Endodermal cell (in vitro differentiated cells): Measurements from ENCODE around the gene RAB14. TPM values are rescaled to one million over a fixed set of nuclear protein-coding genes. Genes with fewer than 3 reads are reported as not detected.
"Not testable (repeated sequence)": the region's sequence is repeated elsewhere in the genome, so short reads cannot be mapped to it uniquely, and the experiment has no call there.

Experiments used
- DNase-seq: peaks from one replicate; pipeline ENCODE4 v3.0.0-alpha.2; 2017
- H3K27ac ChIP-seq: 2 replicates; pipeline ENCODE4 v1.5.1; 2013; ENCODE audit warnings: mild to moderate bottlenecking, low read depth, low read length, moderate library complexity
- H3K27me3 ChIP-seq: 2 replicates; pipeline ENCODE4 v1.6.1; 2013; ENCODE audit warnings: mild to moderate bottlenecking, low read length, moderate library complexity; ENCODE audit not compliant: insufficient read depth, control insufficient read depth, poor library complexity, severe bottlenecking
- H3K36me3 ChIP-seq: 2 replicates; pipeline ENCODE4 v1.7.0; 2013; ENCODE audit warnings: mild to moderate bottlenecking, low read length, moderate library complexity; ENCODE audit not compliant: control insufficient read depth, insufficient read depth
- H3K4me1 ChIP-seq: one replicate; pipeline ENCODE4 v1.7.0; 2013; ENCODE audit warnings: low read length; ENCODE audit not compliant: control insufficient read depth, insufficient read depth
- H3K4me3 ChIP-seq: 2 replicates; pipeline ENCODE4 v1.5.1; 2013; ENCODE audit warnings: mild to moderate bottlenecking, low read length, moderate library complexity
- H3K9ac ChIP-seq: 2 replicates; pipeline ENCODE4 v1.6.1; 2013; ENCODE audit warnings: mild to moderate bottlenecking, low read length, moderate library complexity; ENCODE audit not compliant: poor library complexity, severe bottlenecking; ENCODE audit errors: extremely low read depth
- H3K9me3 ChIP-seq: 2 replicates; pipeline ENCODE4 v1.6.1; 2013; ENCODE audit warnings: mild to moderate bottlenecking, low read length, moderate library complexity; ENCODE audit not compliant: control insufficient read depth
- H3K27ac Mint-ChIP-seq: 2 replicates; pipeline ENCODE4 v1.8.0; 2020; ENCODE audit warnings: mixed read lengths
- H3K27me3 Mint-ChIP-seq: 2 replicates; pipeline ENCODE4 v1.8.0; 2021; ENCODE audit warnings: mild to moderate bottlenecking, mixed read lengths; ENCODE audit not compliant: insufficient read depth
- H3K36me3 Mint-ChIP-seq: 2 replicates; pipeline ENCODE4 v1.8.0; 2020; ENCODE audit warnings: low read depth, mixed read lengths
- H3K4me1 Mint-ChIP-seq: 2 replicates; pipeline ENCODE4 v1.8.0; 2020; ENCODE audit warnings: mixed read lengths
- H3K4me3 Mint-ChIP-seq: 2 replicates; pipeline ENCODE4 v1.8.0; 2020; ENCODE audit warnings: mild to moderate bottlenecking, moderate library complexity, mixed read lengths
- H3K9me3 Mint-ChIP-seq: 2 replicates; pipeline ENCODE4 v1.8.0; 2020; ENCODE audit warnings: mild to moderate bottlenecking, mixed read lengths
- WGBS, 2 experiments: methylation state at CpG; one replicate each; pipeline versions ENCODE4 v1.1.5 to v1.1.7; 2013; ENCODE audit warnings: missing lambda C conversion rate in 2 of 2, mixed read lengths in 1 of 2; ENCODE audit not compliant: insufficient coverage in 1 of 2, insufficient read length in 1 of 2; 5-methylcytosine and 5-hydroxymethylcytosine counted together
- total RNA-seq, 2 donors: library from RNA; stranded (reverse); fragmentation: NEBNext Ultra II Directional in 1 of 2; extraction: Animal tissue kit (Norgen Biotek cat#: 25700) in 1 of 2; gene quantifications; 2 replicates in 1 of 2; 3 replicates in 1 of 2; pipeline ENCODE4 v1.2.1, GENCODE V29; 2021
- TF ChIP-seq, protein P1 (sequence below): fragments of 200-600 bp; sonication (generic); conservative IDR thresholded peaks from 2 replicates; pipeline ENCODE4 v1.5.0; 2021; ENCODE audit warnings: antibody characterized with exemption, mild to moderate bottlenecking

Gene RAB14
- total RNA-seq, 2 donors from 2014 or later = 35.9 to 40.7 TPM

DNA sequence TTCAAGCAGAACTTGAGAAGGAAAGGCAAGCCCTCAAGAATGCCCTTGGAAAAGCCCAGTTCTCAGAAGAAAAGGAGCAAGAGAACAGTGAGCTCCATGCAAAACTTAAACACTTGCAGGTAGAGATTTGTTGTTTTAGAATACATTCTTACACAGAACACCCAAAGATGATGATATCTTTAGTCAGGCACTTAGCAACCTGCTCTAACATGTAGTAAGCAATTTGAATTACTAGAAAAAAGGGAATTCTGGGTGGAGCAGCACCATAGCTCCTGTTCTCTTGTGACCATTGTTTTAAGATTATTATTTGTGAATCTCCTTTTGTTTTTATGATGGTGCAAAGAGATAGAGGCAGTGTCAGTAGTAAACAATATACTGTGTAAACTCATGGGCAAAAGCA lies 63.1 kb downstream of the RAB14 start:
- no peaks in the 10 kb centered on the region for H3K27me3 Mint-ChIP-seq
- H3K27ac ChIP-seq = no peak overlapping the region
- H3K9me3 ChIP-seq = no peaks in the 10 kb centered on the region
- H3K27me3 ChIP-seq = no peaks in the 10 kb centered on the region
- H3K9me3 Mint-ChIP-seq = no peaks in the 10 kb centered on the region
- peaks cover 15% of the 10 kb centered on the region for H3K4me1 Mint-ChIP-seq
- no peak for DNase-seq
- no peaks in the 10 kb centered on the region for H3K4me1 ChIP-seq
- TF ChIP-seq, protein P1, sequence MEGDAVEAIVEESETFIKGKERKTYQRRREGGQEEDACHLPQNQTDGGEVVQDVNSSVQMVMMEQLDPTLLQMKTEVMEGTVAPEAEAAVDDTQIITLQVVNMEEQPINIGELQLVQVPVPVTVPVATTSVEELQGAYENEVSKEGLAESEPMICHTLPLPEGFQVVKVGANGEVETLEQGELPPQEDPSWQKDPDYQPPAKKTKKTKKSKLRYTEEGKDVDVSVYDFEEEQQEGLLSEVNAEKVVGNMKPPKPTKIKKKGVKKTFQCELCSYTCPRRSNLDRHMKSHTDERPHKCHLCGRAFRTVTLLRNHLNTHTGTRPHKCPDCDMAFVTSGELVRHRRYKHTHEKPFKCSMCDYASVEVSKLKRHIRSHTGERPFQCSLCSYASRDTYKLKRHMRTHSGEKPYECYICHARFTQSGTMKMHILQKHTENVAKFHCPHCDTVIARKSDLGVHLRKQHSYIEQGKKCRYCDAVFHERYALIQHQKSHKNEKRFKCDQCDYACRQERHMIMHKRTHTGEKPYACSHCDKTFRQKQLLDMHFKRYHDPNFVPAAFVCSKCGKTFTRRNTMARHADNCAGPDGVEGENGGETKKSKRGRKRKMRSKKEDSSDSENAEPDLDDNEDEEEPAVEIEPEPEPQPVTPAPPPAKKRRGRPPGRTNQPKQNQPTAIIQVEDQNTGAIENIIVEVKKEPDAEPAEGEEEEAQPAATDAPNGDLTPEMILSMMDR = no peak
- no peak overlapping the region for H3K4me3 ChIP-seq
- H3K36me3 ChIP-seq = peaks cover 38% of the 10 kb centered on the region
- no peak overlapping the region for H3K4me3 Mint-ChIP-seq
- H3K9ac ChIP-seq = no peak overlapping the region
- no peak overlapping the region for H3K27ac Mint-ChIP-seq
- peaks cover 29% of the 10 kb centered on the region for H3K36me3 Mint-ChIP-seq

DNA sequence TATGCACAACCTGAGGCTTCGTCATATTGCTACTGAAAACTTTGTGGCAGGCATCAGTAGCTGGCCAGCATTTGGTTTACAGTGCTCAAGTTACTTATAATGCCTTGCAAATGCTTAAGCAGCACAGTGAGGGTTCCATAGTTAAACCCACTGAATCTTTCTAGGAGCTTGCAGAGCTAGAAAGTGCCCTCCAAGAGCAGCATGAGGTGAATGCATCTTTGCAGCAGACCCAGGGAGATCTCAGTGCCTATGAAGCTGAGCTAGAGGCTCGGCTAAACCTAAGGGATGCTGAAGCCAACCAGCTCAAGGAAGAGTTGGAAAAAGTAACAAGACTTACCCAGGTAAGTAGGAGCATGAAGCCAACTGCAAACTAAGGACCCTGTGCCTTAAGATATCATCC lies 66.0 kb downstream of the RAB14 start:
- H3K36me3 ChIP-seq = peaks cover 14% of the 10 kb centered on the region
- no peak overlapping the region for H3K9ac ChIP-seq
- TF ChIP-seq, protein P1 = no peak
- Mint-ChIP-seq H3K27me3 (no peaks in the 10 kb centered on the region), H3K27ac (no peak overlapping the region), H3K4me3 (no peak overlapping the region), H3K9me3 (no peaks in the 10 kb centered on the region), H3K4me1 (peaks cover 14% of the 10 kb centered on the region), H3K36me3 (peaks cover 26% of the 10 kb centered on the region)
- peaks cover 6% of the 10 kb centered on the region for H3K4me1 ChIP-seq
- no peaks in the 10 kb centered on the region for H3K9me3 ChIP-seq
- no peak overlapping the region for H3K27ac ChIP-seq
- no peak for DNase-seq
- no peak overlapping the region for H3K4me3 ChIP-seq
- H3K27me3 ChIP-seq = no peaks in the 10 kb centered on the region
- 90 to 93% methylated on average over 1 to 2 of the region's 2 CpGs for WGBS, 2 experiments

DNA sequence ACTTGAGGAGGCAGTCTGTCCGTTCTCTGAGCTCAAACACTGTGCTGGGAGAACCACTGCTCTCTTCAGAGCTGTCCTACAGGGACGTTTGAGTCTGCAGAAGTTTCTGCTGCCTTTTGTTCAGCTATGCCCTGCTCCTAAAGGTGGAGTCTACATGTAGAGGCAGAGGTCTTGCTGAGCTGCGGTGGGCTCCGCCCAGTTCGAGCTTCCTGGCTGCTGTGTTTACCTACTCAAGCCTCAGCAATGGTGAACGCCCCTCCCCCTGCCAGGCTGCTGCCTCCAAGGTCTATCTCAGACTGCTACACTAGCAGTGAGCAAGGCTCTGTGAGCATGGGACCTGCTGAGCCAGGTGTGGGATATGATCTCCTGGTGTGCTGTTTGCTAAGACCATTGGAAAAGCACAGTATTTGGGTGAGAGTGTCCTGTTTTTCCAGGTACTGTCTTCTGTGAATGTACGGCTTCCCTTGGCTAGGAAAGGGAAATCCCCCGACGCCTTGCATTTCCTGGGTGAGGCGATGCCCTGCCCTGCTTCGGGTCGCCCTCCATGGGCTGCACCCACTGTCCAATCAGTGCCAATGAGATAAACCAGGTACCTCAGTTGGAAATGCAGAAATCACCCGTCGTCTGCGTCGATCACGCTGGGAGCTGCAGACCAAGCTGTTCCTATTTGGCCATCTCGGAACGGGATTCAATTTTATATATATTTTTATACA lies 68.4 kb downstream of the RAB14 start:
- TF ChIP-seq, protein P1 = no peak
- peak; percentile 84 for DNase-seq
- H3K4me1 ChIP-seq = peaks cover 6% of the 10 kb centered on the region
- H3K27ac ChIP-seq = no peak overlapping the region
- H3K27ac Mint-ChIP-seq = no peak overlapping the region
- no peak overlapping the region for H3K9ac ChIP-seq
- no peak overlapping the region for H3K4me3 Mint-ChIP-seq
- H3K36me3 Mint-ChIP-seq = peaks cover 42% of the 10 kb centered on the region
- peaks cover 5% of the 10 kb centered on the region for H3K4me1 Mint-ChIP-seq
- peaks cover 3% of the 10 kb centered on the region for H3K36me3 ChIP-seq
- 81 to 89% methylated on average over 15 to 17 of the region's 19 CpGs for WGBS, 2 experiments
- peaks cover 12% of the 10 kb centered on the region for H3K9me3 Mint-ChIP-seq
- H3K9me3 ChIP-seq = no peaks in the 10 kb centered on the region
- no peak overlapping the region for H3K4me3 ChIP-seq
- H3K27me3 Mint-ChIP-seq = no peaks in the 10 kb centered on the region
- H3K27me3 ChIP-seq = no peaks in the 10 kb centered on the region

DNA sequence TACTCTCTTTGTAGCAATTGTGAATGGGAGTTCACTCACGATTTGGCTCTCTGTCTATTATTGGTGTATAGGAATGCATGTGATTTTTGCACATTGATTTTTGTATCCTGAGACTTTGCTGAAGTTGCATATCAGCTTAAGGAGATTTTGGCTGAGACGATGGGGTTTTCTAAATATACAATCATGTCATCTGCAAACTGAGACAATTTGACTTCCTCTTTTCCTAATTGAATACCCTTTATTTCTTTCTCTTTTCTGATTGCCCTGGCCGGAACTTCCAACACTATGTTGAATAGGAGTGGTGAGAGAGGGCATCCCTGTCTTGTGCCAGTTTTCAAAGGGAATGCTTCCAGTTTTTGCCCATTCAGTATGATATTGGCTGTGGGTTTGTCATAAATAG lies 72.3 kb downstream of the RAB14 start:
- DNase-seq, H3K9me3 ChIP-seq, H3K4me1 ChIP-seq, H3K36me3 ChIP-seq, H3K4me3 ChIP-seq, H3K27ac ChIP-seq, H3K27me3 Mint-ChIP-seq, H3K27me3 ChIP-seq, H3K4me3 Mint-ChIP-seq, H3K27ac Mint-ChIP-seq, H3K4me1 Mint-ChIP-seq, H3K9ac ChIP-seq: not testable (repeated sequence)
- Mint-ChIP-seq H3K9me3 (peaks cover 14% of the 10 kb centered on the region), H3K36me3 (peaks cover 55% of the 10 kb centered on the region)
- 91% methylated on average over 2 of the region's 3 CpGs; no CpG with 5 or more reads in 1 of the 2 experiments for WGBS, 2 experiments
